NCI-H1105 treated with DMSO at 0.1 percent for 48 hours (cell line): ENCODE data around the gene RAD51B.
"Not testable (repeated sequence)": the region's sequence is repeated elsewhere in the genome, so short reads cannot be mapped to it uniquely, and the experiment has no call there.

Experiments
- DNase-seq: peaks from one replicate; lab custom pipeline; 2025; lab: John Stamatoyannopoulos, UW

RAD51B gene

DNA sequence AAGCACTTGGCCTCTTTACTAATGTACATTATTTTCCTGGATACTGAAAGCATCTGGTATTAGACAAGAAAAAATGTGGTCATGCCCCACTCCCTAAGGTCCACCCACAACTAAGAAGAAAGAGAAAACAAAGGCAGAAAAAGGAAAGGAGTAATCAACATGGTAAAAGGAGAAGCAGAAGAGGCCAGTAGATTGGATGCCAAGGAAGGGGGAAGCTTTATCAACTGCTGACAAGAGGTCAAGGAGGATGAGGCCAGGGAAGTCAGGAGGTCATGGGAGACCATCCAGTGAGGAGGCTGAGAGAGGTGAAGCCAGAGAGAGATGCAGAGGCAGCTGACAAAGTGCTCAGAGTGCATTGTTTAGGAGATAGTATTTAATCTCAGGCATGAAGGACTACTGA is 589.8 kb downstream of the RAD51B start:
- DNase-seq, result no peak

DNA sequence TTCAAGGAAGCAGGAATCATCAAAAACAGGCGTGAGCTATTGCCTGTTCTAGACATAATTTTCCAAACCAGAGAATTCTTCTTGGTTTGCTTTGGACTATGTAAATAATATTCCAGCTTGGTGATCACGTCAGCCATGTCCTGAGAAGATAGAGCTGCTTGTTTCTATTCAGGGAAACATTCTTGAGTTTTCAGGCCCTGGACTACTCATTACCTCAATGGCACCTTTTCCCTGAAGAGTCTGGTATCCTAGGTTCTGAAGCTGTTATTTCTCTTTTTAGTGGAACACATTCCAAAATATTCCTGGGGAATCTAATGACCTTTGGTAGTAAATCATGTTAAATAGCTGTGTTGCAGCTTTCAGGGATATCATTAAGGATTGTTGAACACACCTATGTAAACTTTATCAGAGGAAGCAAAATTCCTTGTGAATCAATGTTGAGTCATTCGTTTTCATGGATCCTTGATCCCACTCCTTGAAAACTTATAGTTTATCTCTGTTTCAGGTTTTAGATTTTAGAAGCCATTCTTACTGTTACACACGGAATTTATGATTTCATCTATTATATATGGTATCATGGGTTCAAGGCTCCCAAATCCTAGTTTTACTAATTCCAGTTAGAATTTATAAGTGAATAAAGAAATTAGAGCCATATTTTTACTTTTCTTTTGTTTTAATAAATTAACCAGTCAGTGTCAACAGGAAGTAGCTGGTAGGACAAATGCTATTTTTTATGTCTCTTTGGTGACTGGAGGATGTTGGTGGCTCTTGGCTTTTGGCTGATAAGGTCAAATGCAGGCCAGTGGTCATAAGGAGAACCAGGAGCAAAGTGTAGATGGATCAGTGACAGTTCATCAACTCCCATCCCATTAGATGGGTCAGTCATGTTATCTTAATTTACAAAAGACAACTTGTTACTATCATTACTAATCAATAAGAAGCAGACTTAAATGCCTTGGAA is 593.2 kb downstream of the RAD51B start:
- DNase-seq, result no peak

DNA sequence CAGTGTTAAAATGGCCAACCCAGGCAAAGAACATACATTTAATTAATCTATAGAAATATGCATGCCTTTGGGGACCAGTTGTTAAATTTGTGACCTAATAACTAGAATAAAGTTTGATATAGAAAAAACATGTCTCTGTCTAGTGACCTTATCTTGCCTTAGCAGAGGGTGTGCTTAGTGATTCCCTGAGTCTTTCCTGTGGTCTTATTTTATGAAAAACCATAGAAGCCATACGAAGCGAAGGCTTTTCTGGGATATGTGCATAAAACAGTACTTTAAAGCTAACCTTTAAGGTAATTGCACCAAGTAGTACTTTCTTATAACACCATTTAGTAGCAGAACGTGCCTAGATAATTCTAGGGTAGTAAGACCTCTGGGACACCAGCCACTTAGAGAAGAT is 593.9 kb downstream of the RAD51B start:
- DNase-seq, result no peak

DNA sequence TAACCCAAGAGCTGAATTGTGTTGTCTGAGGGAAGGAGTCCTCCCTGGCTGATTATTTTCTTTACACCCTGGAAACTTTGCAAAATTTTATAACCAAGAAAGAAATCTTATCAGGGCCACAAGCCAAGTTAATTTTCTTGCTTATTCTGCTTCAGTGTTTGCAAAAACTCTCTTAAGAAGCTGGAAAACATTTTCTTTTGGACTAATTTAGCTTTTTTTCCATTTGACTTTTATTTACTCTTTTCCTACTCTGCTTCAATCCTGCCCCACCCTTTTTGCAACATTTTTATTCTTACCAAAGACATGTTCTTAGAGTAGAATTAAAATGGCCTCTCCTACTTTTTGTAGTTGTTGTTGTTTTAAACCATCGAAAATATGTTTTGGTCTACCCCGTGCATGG is 594.5 kb downstream of the RAD51B start:
- no peak for DNase-seq

DNA sequence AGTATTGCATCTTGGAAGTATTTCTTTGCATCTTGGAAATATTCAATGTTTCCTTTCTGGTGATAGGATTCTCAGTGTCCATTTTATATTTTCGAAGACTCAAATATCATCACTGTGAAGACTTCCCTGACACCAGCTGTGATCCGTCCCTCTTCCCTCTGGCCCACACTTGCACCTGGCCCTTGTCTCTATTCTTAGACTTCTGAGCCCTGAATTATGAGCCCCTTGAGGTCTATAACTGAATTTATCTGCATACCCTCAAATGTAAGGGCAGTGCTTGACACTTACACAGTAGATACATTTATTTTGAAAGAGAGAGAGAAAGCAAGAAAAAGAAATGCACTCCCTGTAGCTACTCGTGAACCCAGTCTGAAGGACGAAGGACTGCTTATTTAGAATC is 596.6 kb downstream of the RAD51B start:
- no peak for DNase-seq

DNA sequence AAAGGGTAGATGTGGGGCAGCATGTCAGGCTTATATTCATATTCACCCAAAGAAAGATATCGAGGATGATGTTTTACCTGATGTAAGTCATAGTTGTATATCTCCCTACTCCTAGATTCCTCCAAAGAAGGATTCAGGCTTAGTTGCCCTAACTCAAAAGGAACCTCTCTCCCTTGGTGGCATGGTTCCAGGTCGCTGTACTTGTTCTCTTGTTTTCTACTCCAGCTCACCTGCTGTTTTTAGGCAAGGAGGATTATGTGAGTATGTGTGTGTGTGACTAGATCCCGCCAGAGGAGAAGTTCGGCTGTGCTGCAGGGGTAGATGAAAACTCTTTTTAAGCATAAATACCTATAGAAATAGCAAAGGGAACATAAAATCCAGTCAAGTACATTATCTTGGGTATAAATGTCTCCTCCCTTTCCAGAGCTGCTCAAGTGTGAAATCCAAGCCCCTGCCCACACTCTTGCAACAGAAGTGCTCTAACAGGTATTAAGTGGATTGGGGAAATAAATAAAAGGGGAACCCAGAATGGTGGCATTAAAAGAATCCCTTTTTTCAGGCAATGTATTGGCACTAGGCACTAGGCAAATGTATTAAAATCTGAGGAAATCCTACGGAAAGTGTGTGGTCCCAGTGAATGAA is 597.6 kb downstream of the RAD51B start:
- DNase-seq, result no peak

DNA sequence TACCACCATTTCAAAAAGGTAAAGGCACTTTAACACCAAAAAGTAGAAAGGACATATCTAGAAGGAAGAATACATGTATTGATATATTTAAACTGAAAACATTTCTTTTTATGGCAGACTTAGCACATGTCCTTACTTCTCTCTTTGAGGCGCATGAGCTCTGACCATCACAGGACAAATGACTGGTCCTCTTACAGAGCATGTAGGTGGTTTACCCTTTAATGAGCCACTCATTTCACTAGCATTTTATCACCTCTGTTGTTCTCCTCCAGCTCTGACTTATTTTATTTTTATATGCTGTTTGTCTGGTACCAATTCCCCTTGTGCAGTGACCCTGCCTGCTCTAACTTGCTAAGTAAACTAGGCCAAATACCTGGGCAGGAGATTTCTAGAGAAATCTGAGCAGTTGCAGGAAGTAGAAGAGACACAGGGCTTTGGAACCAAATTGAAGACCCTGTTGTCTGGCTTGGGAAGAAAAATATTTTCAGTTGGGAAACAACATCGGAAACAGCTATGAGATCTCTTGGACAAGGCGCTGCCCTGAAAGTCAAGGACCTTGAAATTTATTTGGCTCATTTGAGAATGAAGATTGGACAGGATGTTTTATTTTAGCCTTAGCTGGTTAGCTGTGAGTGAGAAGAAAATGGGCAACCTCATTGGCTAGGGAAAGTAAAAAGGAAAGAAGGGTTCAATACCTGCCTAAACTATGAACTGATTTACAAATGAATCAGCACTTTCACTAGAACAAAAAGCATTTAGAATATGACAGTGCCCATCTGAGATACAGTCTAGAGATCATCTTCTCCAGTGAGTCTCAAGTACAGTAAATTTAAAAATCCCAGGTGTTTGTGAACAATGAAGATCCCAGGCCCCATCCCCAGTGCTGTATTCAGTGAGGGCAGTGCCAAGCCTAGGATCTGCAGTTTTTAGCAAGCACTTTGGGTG is 598.9 kb downstream of the RAD51B start:
- no peak for DNase-seq

DNA sequence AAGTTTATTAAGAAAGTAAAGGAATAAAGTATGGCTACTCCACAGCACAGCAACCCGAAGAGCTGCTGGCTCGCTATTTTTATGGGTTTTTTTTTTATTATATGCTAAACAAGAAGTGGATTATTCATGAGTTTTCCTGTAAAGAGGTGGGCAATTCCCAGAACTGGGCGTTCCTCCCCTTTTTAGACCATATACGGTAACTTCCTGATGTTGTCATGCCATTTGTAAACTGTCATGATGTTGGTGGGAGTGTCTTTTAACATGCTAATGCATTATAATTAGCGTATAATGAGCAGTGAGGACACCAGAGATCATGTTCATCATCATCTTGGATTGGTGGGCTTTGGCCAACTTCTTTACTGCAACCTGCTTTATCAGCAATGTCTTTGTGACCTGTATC is 600.8 kb downstream of the RAD51B start:
- DNase-seq, result no peak

DNA sequence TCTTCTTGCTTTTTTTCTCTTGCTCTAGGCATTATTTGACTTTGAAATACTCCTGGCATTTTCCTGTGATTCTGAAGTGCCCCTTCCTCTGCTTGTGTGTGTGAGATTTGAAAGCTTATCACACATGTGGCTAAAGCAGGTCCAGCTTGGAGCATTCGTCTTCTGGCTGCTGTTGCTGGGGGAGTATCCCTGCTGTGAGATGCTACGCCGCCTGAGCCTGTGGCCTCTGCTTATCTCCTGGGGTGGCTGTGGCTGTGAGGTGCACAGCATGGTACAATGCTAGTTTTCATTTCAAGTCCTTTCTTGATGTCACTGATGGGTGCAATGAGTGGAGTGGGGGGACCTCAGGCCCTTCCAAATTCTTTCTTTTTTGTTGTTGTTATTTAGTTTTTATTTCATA is 601.5 kb downstream of the RAD51B start:
- DNase-seq, result no peak

DNA sequence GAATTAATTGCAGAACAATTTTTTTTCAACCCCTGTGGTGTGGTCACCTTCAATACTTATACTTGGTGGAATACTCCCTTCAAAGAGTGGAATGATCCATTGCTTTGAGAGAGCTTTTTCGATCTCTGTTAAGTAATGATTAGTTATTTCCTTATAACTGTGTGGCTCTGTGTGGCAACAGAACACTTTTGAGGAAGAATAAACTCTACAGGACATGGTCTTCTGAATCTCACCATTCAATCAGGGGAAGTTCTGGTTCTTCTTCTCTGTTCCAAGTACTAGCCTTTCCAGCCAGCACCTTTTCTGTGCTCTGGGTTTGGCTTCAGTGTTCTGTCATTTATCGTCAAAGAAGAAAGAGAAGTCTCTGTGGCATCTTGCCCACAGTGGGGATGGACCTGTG is 604.1 kb downstream of the RAD51B start:
- no peak for DNase-seq

DNA sequence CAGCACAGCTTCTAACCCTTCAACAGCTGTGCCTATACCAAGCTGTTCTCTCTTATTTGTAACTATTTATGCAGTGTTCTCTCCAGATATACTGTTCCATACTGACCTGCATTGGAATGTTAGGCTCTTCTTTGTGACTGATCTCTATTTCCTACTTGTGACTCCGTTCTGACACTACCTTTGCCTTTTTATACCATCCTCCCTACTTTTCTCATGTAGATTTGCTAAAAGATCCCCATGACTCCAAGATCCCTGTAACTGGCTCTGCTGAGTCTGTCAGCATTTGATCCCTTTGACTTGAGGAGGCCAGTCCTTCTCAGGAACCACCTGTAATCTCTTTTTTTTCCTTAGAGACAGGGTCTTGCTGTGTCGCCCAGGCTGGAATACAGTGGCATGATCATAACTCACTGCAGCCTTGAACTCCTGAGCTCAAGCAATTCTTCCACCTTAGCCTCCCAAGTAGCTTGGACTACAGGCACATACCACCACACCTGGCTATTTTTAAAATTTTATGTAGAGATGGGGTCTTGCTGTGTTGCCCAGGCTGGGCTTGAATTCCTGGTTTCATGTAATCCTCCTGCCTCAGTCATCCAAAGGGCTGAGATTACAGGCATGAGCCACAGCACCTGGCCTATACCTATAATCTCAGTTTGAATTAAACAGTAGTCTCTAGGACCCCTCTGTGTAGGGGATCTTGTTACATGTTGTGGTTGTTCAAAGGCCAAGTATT is 605.0 kb downstream of the RAD51B start:
- no peak for DNase-seq

DNA sequence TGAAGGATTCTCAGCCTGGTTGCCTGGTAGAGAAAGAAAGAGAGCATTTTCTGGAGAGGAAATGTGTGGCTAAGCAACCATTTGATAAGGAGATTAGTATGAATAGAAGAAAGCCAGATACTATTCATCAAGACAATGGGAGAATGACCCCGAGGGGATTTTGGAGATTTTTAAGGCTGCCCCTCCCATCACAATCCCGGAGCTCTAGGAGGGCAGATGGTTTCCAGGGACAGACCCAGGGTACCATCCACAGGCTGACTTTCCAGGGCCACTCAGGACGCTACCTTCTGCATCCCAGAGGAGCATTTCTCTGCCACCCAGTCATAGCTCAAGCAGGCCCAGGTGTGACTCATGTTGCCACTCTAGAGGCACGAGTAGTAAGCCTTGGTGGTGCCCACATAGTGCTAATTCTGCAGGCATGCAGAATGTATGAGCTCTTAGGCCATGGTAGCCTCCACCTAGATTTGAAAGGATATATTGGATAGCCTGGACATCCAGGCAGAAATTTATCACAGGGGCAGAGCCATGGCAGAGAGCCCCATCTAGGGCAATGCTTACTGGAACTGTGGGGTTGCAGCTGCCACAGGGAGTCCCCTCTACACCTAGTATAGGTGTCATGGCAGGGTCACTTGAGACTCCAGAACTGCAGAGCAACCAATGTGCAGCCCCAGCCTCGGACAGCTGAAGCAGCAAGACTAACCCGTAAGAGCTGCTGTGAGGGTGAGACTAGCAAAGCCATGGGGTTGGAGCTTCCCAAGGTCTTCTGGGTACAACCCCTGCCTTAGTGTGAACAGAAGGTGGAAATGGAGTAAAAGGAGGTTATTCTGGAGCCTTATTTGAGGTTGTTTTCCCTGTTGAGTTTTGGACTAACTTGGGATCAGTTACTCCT is 607.3 kb downstream of the RAD51B start:
- no peak for DNase-seq

DNA sequence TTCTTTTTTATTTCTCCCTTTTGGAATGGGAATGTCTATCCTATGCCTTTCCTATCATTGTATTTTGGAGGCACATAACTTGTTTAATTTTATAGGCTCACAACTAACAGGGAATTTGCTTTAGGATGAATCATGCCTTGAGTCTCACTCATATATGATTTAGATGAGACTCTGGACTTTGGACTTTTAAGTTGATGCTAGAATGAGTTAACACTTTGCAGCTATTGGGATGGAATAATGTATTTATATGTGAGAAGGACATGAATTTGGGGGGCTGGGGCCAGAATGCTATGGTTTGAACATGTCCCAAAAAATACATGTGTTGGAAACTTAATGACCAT is 607.9 kb downstream of the RAD51B start:
- DNase-seq, result no peak

DNA sequence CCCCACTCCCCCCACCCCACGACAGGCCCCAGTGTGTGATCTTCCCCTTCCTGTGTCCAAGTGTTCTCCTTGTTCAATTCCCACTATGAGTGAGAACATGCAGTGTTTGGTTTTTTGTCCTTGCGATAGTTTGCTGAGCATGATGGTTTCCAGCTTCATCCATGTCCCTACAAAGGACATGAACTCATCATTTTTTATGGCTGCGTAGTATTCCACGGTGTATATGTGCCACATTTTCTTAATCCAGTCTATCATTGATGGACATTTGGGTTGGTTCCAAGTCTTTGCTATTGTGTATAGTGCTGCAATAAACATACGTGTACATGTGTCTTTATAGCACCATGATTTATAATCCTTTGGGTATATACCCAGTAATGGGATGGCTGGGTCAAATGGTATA is 609.3 kb downstream of the RAD51B start:
- DNase-seq, result not testable (repeated sequence)

DNA sequence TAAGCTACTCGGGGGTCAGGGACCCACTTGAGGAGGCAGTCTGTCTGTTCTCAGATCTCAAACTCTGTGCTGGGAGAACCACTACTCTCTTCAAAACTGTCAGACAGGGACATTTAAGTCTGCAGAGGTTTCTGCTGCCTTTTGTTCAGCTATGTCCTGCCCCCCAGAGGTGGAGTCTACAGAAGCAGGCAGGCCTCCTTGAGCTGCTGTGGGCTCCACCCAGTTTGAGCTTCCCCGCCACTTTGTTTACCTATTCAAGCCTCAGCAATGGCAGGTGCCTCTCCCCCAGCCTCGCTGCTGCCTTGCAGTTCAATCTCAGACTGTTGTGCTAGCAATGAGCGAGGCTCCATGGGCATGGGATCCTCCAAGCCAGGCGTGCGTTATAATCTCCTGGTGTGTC is 614.6 kb downstream of the RAD51B start:
- not testable (repeated sequence) for DNase-seq

DNA sequence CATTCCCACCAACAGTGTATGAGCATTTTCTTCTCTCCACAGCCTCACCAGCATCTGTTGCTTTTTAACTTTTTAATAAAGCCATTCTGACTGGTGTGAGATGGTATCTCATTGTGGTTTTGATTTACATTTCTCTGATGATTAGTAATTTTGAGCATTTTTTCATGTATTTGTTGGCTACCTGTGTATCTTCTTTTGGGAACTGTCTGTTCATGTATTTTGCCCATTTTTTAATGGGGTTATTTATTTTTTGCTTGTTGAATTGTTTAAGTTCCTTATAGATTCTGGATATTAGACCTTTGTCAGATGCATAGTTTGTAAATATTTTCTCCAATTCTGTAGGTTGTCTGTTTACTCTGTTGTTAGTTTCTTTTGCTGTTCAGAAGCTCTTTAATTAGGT is 616.1 kb downstream of the RAD51B start:
- DNase-seq, result not testable (repeated sequence)

DNA sequence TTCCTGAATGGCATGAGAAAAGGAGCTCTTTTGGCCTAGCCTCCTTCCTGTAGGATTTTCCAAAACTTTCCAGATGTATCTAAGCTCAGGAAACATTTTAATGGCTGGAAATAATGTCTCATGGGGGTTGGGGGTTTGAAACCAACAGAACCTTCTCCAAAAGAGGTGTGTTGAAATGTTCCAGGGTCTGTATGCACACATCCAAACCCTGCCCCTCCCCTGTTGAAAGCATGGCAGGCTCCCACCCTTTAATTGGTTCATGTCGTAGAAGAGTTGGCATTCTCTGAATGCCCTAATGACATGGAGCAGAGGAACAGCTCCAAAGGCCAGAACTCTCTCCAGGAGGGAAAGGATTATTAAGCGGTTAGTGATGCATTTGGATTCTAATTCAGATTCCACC is 620.1 kb downstream of the RAD51B start:
- DNase-seq, result no peak

DNA sequence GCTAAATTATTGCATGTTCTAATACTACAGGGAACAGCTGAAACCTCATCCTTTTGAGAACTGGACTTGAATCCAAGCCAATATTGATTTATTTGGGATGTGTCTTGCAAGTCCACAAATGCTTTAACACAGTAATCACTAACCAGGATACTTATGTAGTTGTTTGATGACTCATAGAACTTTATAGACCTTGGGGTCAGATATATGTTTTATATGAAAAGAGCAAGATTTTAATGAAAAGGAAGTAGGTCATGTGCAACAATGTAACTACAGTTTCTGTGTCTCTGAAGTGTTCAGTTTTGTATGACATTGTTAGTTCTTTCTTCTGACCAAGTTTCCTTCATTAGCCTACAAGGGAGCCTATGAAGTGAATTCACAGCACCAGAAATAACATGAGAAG is 621.2 kb downstream of the RAD51B start:
- no peak for DNase-seq

DNA sequence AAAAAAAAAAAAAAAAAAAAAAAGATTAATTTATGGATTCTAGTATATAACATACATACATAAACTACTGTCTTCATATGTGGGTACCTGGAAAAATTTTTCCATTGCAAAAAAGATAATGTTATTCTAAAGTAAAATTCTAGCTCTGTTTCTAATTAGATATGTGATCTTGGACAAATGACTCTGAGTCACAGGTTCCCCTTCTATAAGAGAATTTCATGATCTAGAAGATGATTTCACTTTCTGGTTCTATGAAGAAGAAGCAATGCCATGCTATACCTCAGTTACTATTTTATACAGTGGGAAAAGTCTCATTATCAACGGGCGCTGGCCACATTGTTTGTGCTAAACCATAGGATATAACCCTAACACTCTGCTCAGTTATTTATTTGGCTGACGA is 622.0 kb downstream of the RAD51B start:
- DNase-seq, result no peak

DNA sequence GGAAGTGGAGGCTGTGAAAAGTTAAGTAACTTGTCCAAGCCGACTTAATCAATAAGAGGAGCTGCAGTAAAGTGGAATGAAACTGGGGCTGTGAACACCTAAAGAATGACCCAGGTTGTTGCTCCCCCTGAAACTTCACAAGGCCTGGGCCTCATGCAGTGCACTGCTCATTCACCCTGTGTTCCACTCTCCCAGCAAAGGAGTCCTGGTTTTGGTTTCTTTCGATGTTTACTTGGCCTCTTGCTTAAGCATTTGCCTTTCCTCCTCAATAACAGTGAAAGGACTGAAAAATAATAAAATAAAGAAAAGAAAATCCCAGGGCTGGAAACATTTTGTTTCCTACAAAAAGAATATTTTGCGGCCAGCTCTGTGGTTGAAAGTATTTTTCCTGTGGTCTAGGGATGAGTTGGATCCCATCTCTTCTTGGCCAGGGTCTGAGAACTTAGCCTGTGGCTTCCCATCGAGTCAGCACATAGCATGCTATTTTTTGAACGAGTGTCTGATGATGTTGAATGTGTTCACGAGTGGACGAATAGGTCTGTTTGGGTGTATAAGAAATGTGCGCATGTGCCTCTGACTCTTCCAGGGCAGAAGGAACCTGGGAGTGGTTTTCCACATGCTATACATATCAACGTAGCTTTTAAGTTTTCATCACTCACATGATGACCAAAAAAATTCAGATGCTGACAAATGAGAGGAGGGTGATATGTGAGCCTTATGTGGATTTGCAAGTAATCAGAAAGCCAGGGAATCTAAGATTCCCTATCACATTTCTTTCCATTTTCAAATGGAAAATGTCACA is 623.5 kb downstream of the RAD51B start:
- no peak for DNase-seq
